Measurements from ENCODE around the gene SLC24A2. TPM values are rescaled to one million over a fixed set of nuclear protein-coding genes. Genes with fewer than 3 reads are reported as not detected.
A peak's percentile ranks its signal among the peaks of the same experiment; 100 is the strongest.

Gene SLC24A2
- total and polyA plus RNA-seq, 10 of the 15 experiments (the other 5 are each of a cell fraction or from before 2014, with no cell fraction given): not detected

DNA sequence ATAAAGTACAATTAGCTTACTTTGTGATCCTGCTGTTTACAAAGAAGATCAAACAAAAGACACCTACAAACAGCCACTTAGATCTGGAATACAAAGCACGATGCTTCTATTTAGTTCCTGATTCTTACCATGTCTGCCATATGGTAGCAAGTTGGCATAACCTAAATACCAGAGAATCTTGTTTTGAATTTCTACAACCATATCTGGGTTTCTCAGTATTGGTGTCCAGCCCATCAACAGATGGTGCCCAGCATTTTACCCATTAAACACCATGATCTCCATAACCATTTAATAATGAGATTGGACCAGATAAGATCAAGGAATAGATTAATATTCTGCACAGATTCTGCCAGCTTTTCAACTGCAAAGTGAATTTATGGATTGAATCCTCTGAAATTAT, 29.8 kb downstream of the SLC24A2 start:
- FAIRE-seq (no peak), ATAC-seq (no peak), DNase-seq (ENCODE audit: low read depth, low spot score) (no peak)
- TF ChIP-seq ZNF274 (IDR thresholded peaks at IDR 0.05; ENCODE audit: insufficient read depth, insufficient read length): no peak
- TF ChIP-seq TARDBP (IDR thresholded peaks at IDR 0.05; ENCODE audit: borderline replicate concordance): no peak
- TF ChIP-seq NFYA (IDR thresholded peaks at IDR 0.05; ENCODE audit: borderline replicate concordance, low read depth, low read length): no peak
- TF ChIP-seq STAT3 (IDR thresholded peaks at IDR 0.05; ENCODE audit: low read depth, low read length): no peak
- no peak for TF ChIP-seq CEBPB (IDR thresholded peaks at IDR 0.05; ENCODE audit: borderline replicate concordance in 1 of 2, low read depth in 2 of 2, low read length in 2 of 2)
- no peak for TF ChIP-seq SPI1 (IDR thresholded peaks at IDR 0.05; ENCODE audit: borderline replicate concordance, insufficient read depth, low read depth, low read length)
- no peak for TF ChIP-seq POU2F2 (IDR thresholded peaks at IDR 0.05; ENCODE audit: borderline replicate concordance, low read depth, low read length)
- CTCF ChIA-PET: no interaction called here
- Histone ChIP-seq H3K9me3 (replicated peaks; ENCODE audit: control insufficient read depth, insufficient read depth, low read length) (no peaks in the 10 kb centered on the region), H3K27ac (ENCODE audit: control insufficient read depth, insufficient read depth) (no peak overlapping the region), H2AFZ (ENCODE audit: control insufficient read depth, low read depth, low read length) (no peak overlapping the region), H3K4me2 (ENCODE audit: control insufficient read depth, insufficient read depth) (no peak overlapping the region), H3K4me1 (ENCODE audit: control insufficient read depth, insufficient read depth, low read length) (no peaks in the 10 kb centered on the region), H4K20me1 (ENCODE audit: control insufficient read depth, insufficient read depth) (no peaks in the 10 kb centered on the region), H3K79me2 (ENCODE audit: control insufficient read depth, insufficient read depth, low read length) (no peaks in the 10 kb centered on the region), H3K9ac (ENCODE audit: control insufficient read depth, insufficient read depth, low read length) (no peak overlapping the region), H3K36me3 (ENCODE audit: control insufficient read depth in 2 of 2, insufficient read depth in 2 of 2, low read length in 1 of 2) (no peaks in the 10 kb centered on the region), H3K4me3 (no peak overlapping the region), H3K27me3 (replicated peaks in 1 of 2; ENCODE audit: control insufficient read depth in 2 of 2, insufficient read depth in 2 of 2, low read length in 1 of 2) (no peaks in the 10 kb centered on the region)
- BruUV-seq (replicated peaks): no TSS peak
- intact Hi-C loops (cut with micrococcal nuclease; ENCODE audit: unreplicated experiment): no loop called here
- WGBS (ENCODE audit: insufficient coverage, insufficient replicate concordance, low lambda C conversion rate, missing lambda C conversion rate): 0% methylated on average over 1 of the region's 1 CpG
- RAD21 ChIA-PET (ENCODE audit: unreplicated experiment): no interaction called here
- POLR2A ChIA-PET: no interaction called here
- SMC1A ChIA-PET (ENCODE audit: uncharacterized antibody, unreplicated experiment): no interaction called here
- in situ Hi-C loops (cut with MboI): no loop called here

DNA sequence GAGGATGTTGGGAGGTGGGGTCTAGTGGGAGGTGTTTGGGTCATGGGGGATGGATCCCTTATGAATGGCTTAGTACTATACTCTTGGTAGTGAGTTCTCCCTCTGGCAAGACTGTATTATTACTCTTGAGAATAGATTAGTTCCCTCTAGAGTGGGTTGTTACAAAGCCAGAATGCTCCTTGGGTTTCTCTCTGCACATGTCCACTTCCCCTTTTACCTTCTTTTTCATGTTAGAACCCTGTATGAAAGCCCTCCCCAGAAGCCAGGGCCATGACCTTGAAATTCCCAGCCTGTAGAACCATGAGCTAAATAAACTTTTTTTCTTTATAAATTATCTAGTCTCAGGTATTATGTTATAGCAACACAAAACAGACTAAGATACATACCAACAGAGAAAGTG, 31.1 kb downstream of the SLC24A2 start:
- FAIRE-seq (no peak), ATAC-seq (no peak), DNase-seq (ENCODE audit: low read depth, low spot score) (no peak)
- Histone ChIP-seq H3K4me3 (no peak overlapping the region), H3K4me2 (ENCODE audit: control insufficient read depth, insufficient read depth) (no peak overlapping the region), H3K27me3 (replicated peaks in 1 of 2; ENCODE audit: control insufficient read depth in 2 of 2, insufficient read depth in 2 of 2, low read length in 1 of 2) (no peaks in the 10 kb centered on the region), H4K20me1 (ENCODE audit: control insufficient read depth, insufficient read depth) (no peaks in the 10 kb centered on the region), H3K9ac (ENCODE audit: control insufficient read depth, insufficient read depth, low read length) (no peak overlapping the region), H2AFZ (ENCODE audit: control insufficient read depth, low read depth, low read length) (no peak overlapping the region), H3K27ac (ENCODE audit: control insufficient read depth, insufficient read depth) (no peak overlapping the region), H3K9me3 (replicated peaks; ENCODE audit: control insufficient read depth, insufficient read depth, low read length) (no peaks in the 10 kb centered on the region), H3K4me1 (ENCODE audit: control insufficient read depth, insufficient read depth, low read length) (no peaks in the 10 kb centered on the region), H3K36me3 (ENCODE audit: control insufficient read depth in 2 of 2, insufficient read depth in 2 of 2, low read length in 1 of 2) (no peaks in the 10 kb centered on the region), H3K79me2 (ENCODE audit: control insufficient read depth, insufficient read depth, low read length) (no peaks in the 10 kb centered on the region)
- ChIA-PET SMC1A (ENCODE audit: uncharacterized antibody, unreplicated experiment) (interaction anchor here (1.2 kb wide), 1 partner anchor 20 kb away, joined by 3 read pairs; no protein-coding TSS in a partner anchor), CTCF (interaction anchor here (0.8 kb wide), 1 partner anchor 240 kb away, joined by 3 read pairs; no protein-coding TSS in a partner anchor), POLR2A (no interaction called here), RAD21 (ENCODE audit: unreplicated experiment) (no interaction called here)
- no TSS peak for BruUV-seq (replicated peaks)
- in situ Hi-C loops (cut with MboI): no loop called here
- intact Hi-C loops (cut with micrococcal nuclease; ENCODE audit: unreplicated experiment): no loop called here
- TF ChIP-seq, protein P1, sequence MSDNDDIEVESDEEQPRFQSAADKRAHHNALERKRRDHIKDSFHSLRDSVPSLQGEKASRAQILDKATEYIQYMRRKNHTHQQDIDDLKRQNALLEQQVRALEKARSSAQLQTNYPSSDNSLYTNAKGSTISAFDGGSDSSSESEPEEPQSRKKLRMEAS (IDR thresholded peaks at IDR 0.05; ENCODE audit: low read depth, low read length): no peak
- TF ChIP-seq SPI1 (IDR thresholded peaks at IDR 0.05; ENCODE audit: borderline replicate concordance, insufficient read depth, low read depth, low read length): peak; percentile 32; the same call in 1 of the 2 replicates
